Astrocyte (in vitro differentiated cells and primary cell): ENCODE measurements around the gene IRX3. TPM values are rescaled to one million over a fixed set of nuclear protein-coding genes. Genes with fewer than 3 reads are reported as not detected.

Experiments used
- DNase-seq: peaks from one replicate; pipeline ENCODE4 v3.0.0-alpha.2; 2010; ENCODE audit warnings: low read depth
- FAIRE-seq: peaks from 2 replicates; lab custom pipeline; 2011; peaks lifted over from hg19 to GRCh38; lab: Jason Lieb, UNC
- H2AFZ ChIP-seq: 2 replicates; pipeline ENCODE4 v1.6.0; 2012; ENCODE audit warnings: low read depth, low read length, inconsistent platforms
- H3K27ac ChIP-seq: 2 replicates; pipeline ENCODE4 v1.5.1; 2011; ENCODE audit warnings: low read depth, low read length, inconsistent platforms
- H3K27me3 ChIP-seq: 2 replicates; pipeline ENCODE4 v1.6.0; 2011; ENCODE audit warnings: low read length, inconsistent platforms; ENCODE audit not compliant: insufficient read depth
- H3K36me3 ChIP-seq: 2 replicates; pipeline ENCODE4 v1.5.1; 2011; ENCODE audit warnings: low read length, inconsistent platforms; ENCODE audit not compliant: insufficient read depth
- H3K4me1 ChIP-seq: 2 replicates; pipeline ENCODE4 v1.5.1; 2011; ENCODE audit warnings: low read length, inconsistent platforms; ENCODE audit not compliant: insufficient read depth
- H3K4me2 ChIP-seq: 2 replicates; pipeline ENCODE4 v1.6.0; 2012; ENCODE audit warnings: low read length, inconsistent platforms
- H3K4me3 ChIP-seq: 2 replicates; pipeline ENCODE4 v1.5.1; 2011; ENCODE audit warnings: low read depth, mild to moderate bottlenecking, low read length, inconsistent platforms; ENCODE audit not compliant: insufficient read depth
- H3K79me2 ChIP-seq: 2 replicates; pipeline ENCODE4 v1.6.0; 2012; ENCODE audit warnings: mild to moderate bottlenecking, low read length, inconsistent platforms; ENCODE audit not compliant: insufficient read depth
- H3K9ac ChIP-seq: 2 replicates; pipeline ENCODE4 v1.6.0; 2012; ENCODE audit warnings: mild to moderate bottlenecking, low read length, inconsistent platforms
- H3K9me3 ChIP-seq: 2 replicates; pipeline ENCODE4 v1.5.1; 2012; ENCODE audit warnings: low read depth, mild to moderate bottlenecking, low read length, inconsistent platforms; ENCODE audit not compliant: insufficient read depth
- H4K20me1 ChIP-seq: 2 replicates; pipeline ENCODE4 v1.6.0; 2012; ENCODE audit warnings: low read length, inconsistent platforms; ENCODE audit not compliant: insufficient read depth
- H3K27ac Mint-ChIP-seq: one replicate; pipeline ENCODE4 v1.8.0; 2021; ENCODE audit warnings: mild to moderate bottlenecking, mixed read lengths; ENCODE audit not compliant: unreplicated experiment
- H3K27me3 Mint-ChIP-seq: one replicate; pipeline ENCODE4 v1.8.0; 2021; ENCODE audit warnings: low read depth, mixed read lengths; ENCODE audit not compliant: unreplicated experiment
- H3K36me3 Mint-ChIP-seq: one replicate; pipeline ENCODE4 v1.8.0; 2021; ENCODE audit warnings: low read depth, mixed read lengths; ENCODE audit not compliant: unreplicated experiment
- H3K4me1 Mint-ChIP-seq: one replicate; pipeline ENCODE4 v1.8.0; 2021; ENCODE audit warnings: low read depth, mixed read lengths; ENCODE audit not compliant: unreplicated experiment
- H3K4me3 Mint-ChIP-seq: one replicate; pipeline ENCODE4 v1.8.0; 2021; ENCODE audit warnings: mild to moderate bottlenecking, moderate library complexity, mixed read lengths; ENCODE audit not compliant: unreplicated experiment
- H3K9me3 Mint-ChIP-seq: one replicate; pipeline ENCODE4 v1.8.0; 2021; ENCODE audit warnings: mild to moderate bottlenecking, mixed read lengths; ENCODE audit not compliant: unreplicated experiment
- EZH2 ChIP-seq: IDR thresholded peaks from 2 replicates; pipeline ENCODE4 v1.6.1; 2012; ENCODE audit warnings: mild to moderate bottlenecking, low read length, inconsistent platforms; ENCODE audit not compliant: insufficient read depth
- total RNA-seq: library from RNA; stranded (reverse); gene quantifications from 2 replicates; pipeline ENCODE4 v1.2.1, GENCODE V29; 2021
- TF ChIP-seq, protein P1 (sequence below): IDR thresholded peaks from 2 replicates; pipeline ENCODE4 v1.5.1; 2011; ENCODE audit warnings: low read depth, mild to moderate bottlenecking, inconsistent platforms, low read length, moderate library complexity; ENCODE audit not compliant: insufficient read depth

The IRX3 gene
- total RNA-seq, 1 donor from 2014 or later: 0.75 TPM

- H4K20me1 ChIP-seq: no peaks in the 10 kb centered on the region
- Mint-ChIP-seq H3K27me3 (peaks cover 42% of the 10 kb centered on the region), H3K4me1 (no peaks in the 10 kb centered on the region), H3K36me3 (peaks cover 4% of the 10 kb centered on the region), H3K27ac (no peak overlapping the region), H3K9me3 (peaks cover 20% of the 10 kb centered on the region), H3K4me3 (no peak overlapping the region)
- no peak overlapping the region for H3K4me2 ChIP-seq
- H3K79me2 ChIP-seq: no peaks in the 10 kb centered on the region
- no peak for TF ChIP-seq EZH2
- TF ChIP-seq, protein P1, sequence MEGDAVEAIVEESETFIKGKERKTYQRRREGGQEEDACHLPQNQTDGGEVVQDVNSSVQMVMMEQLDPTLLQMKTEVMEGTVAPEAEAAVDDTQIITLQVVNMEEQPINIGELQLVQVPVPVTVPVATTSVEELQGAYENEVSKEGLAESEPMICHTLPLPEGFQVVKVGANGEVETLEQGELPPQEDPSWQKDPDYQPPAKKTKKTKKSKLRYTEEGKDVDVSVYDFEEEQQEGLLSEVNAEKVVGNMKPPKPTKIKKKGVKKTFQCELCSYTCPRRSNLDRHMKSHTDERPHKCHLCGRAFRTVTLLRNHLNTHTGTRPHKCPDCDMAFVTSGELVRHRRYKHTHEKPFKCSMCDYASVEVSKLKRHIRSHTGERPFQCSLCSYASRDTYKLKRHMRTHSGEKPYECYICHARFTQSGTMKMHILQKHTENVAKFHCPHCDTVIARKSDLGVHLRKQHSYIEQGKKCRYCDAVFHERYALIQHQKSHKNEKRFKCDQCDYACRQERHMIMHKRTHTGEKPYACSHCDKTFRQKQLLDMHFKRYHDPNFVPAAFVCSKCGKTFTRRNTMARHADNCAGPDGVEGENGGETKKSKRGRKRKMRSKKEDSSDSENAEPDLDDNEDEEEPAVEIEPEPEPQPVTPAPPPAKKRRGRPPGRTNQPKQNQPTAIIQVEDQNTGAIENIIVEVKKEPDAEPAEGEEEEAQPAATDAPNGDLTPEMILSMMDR: no peak
- no peaks in the 10 kb centered on the region for H3K4me1 ChIP-seq
- peaks cover 4% of the 10 kb centered on the region for H3K27me3 ChIP-seq
- H3K4me3 ChIP-seq: no peak overlapping the region
- no peaks in the 10 kb centered on the region for H3K9me3 ChIP-seq
- DNase-seq (no peak), FAIRE-seq (no peak)
- no peak overlapping the region for H3K27ac ChIP-seq
- H3K36me3 ChIP-seq: no peaks in the 10 kb centered on the region
- H3K9ac ChIP-seq: no peak overlapping the region
- no peak overlapping the region for H2AFZ ChIP-seq
Observed at GRCh38 chr16:54305080-54305479, 18.5 kb upstream of the IRX3 start.

DNA sequence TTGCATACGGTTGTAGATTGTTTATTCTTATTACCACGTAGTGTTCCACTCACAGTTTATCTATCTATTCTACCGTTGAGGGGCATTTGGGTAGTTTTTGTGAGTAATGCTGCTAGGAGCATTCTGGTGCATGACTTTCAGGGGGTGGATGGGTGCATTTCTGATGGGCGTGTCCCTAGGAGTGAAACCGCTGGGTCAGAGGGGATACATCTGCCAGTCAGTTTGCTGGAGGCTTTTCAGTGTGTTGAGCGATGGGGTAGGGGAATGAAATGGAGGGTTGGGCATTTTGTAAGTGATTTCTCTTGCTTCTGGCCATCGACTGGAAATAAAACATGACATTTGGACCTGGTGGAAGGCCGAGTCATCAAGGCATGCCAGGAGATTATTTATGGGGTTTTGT, 17.0 kb upstream of the IRX3 start:
- Histone ChIP-seq H3K9me3 (no peaks in the 10 kb centered on the region), H2AFZ (no peak overlapping the region), H3K27me3 (no peaks in the 10 kb centered on the region), H3K79me2 (no peaks in the 10 kb centered on the region), H3K27ac (no peak overlapping the region), H3K4me3 (no peak overlapping the region), H3K9ac (no peak overlapping the region), H3K4me1 (no peaks in the 10 kb centered on the region), H4K20me1 (no peaks in the 10 kb centered on the region), H3K4me2 (no peak overlapping the region), H3K36me3 (no peaks in the 10 kb centered on the region)
- H3K4me1 Mint-ChIP-seq: no peaks in the 10 kb centered on the region
- peaks cover 22% of the 10 kb centered on the region for H3K9me3 Mint-ChIP-seq
- no peak for FAIRE-seq
- H3K36me3 Mint-ChIP-seq: peaks cover 4% of the 10 kb centered on the region
- H3K4me3 Mint-ChIP-seq: no peak overlapping the region
- DNase-seq: no peak
- TF ChIP-seq, protein P1: no peak
- no peak for TF ChIP-seq EZH2
- H3K27me3 Mint-ChIP-seq: peaks cover 36% of the 10 kb centered on the region
- H3K27ac Mint-ChIP-seq: no peak overlapping the region

- Histone ChIP-seq H3K36me3 (no peaks in the 10 kb centered on the region), H3K27ac (no peak overlapping the region), H3K4me2 (no peak overlapping the region), H3K4me1 (peaks cover under 1% of the 10 kb centered on the region), H3K4me3 (no peak overlapping the region), H3K9me3 (peaks cover 3% of the 10 kb centered on the region), H3K79me2 (no peaks in the 10 kb centered on the region), H2AFZ (no peak overlapping the region), H3K27me3 (no peaks in the 10 kb centered on the region), H4K20me1 (no peaks in the 10 kb centered on the region), H3K9ac (no peak overlapping the region)
- no peak overlapping the region for H3K4me3 Mint-ChIP-seq
- DNase-seq: no peak
- no peak for FAIRE-seq
- no peaks in the 10 kb centered on the region for H3K4me1 Mint-ChIP-seq
- peaks cover 28% of the 10 kb centered on the region for H3K9me3 Mint-ChIP-seq
- H3K36me3 Mint-ChIP-seq: no peaks in the 10 kb centered on the region
- no peak overlapping the region for H3K27ac Mint-ChIP-seq
- TF ChIP-seq EZH2: no peak
- TF ChIP-seq, protein P1: no peak
- H3K27me3 Mint-ChIP-seq: peaks cover 39% of the 10 kb centered on the region
Observed at GRCh38 chr16:54297154-54297553, 10.6 kb upstream of the IRX3 start.
